Sigmoid colon (tissue), 7 donors: ENCODE results near the gene KSR1. TPM values are rescaled to one million over a fixed set of nuclear protein-coding genes. Genes with fewer than 3 reads are reported as not detected.

Experiments
- DNase-seq: peaks from one replicate; pipeline ENCODE4 v3.0.0-alpha.2; 2019
- H3K27ac ChIP-seq, 4 donors: fragments of 200-600 bp; sonication (generic); one replicate each; pipeline ENCODE4 v1.5.1; 2016 to 2019; ENCODE audit warnings: mild to moderate bottlenecking in 1 of 4
- H3K27me3 ChIP-seq, 3 donors: fragments of 200-600 bp; sonication (generic); one replicate each; pipeline ENCODE4 v1.5.1; 2019; ENCODE audit warnings: mild to moderate bottlenecking in 1 of 3
- H3K36me3 ChIP-seq, 4 donors: fragments of 200-600 bp; sonication (generic); one replicate each; pipeline ENCODE4 v1.5.1; 2016 to 2019
- H3K4me1 ChIP-seq, 4 donors: fragments of 200-600 bp; sonication (generic); one replicate each; pipeline ENCODE4 v1.5.1; 2017 to 2019
- H3K4me3 ChIP-seq, 4 donors: fragments of 200-600 bp; sonication (generic); one replicate each; pipeline ENCODE4 v1.5.1; 2017 to 2019; ENCODE audit warnings: mild to moderate bottlenecking in 2 of 4, moderate library complexity in 1 of 4
- H3K9me3 ChIP-seq, 4 donors: fragments of 200-600 bp in 3 of 4; sonication (generic) in 3 of 4; one replicate each; pipeline versions ENCODE4 v1.5.1 to v1.6.1; 2013 to 2019
- CTCF ChIP-seq, 4 experiments: fragments of 450-650 bp in 3 of 4; fragments of 200-600 bp in 1 of 4; IDR thresholded peaks; one replicate each; pipeline ENCODE4 v1.5.1; 2016 to 2019; ENCODE audit warnings: antibody characterized with exemption in 4 of 4, mild to moderate bottlenecking in 3 of 4, moderate library complexity in 2 of 4
- EP300 ChIP-seq, 4 donors: sonication (generic); formaldehyde crosslinking; IDR thresholded peaks; one replicate each; pipeline ENCODE4 v1.6.1; 2017; ENCODE audit warnings: antibody characterized with exemption in 4 of 4
- POLR2A ChIP-seq, 2 donors: fragments of 450-650 bp; IDR thresholded peaks; one replicate each; pipeline ENCODE4 v1.6.1; 2016; ENCODE audit warnings: antibody characterized with exemption in 2 of 2, mild to moderate bottlenecking in 2 of 2, moderate library complexity in 2 of 2
- POLR2AphosphoS5 ChIP-seq, 4 donors: sonication (generic); formaldehyde crosslinking; IDR thresholded peaks; one replicate each; pipeline ENCODE4 v1.6.1; 2017; ENCODE audit warnings: antibody characterized with exemption in 4 of 4
- WGBS, 2 donors: extraction: QIAGEN DNeasy Blood & Tissue Kit; methylation state at CpG; one replicate each; pipeline ENCODE4 v1.1.7; 2013; 5-methylcytosine and 5-hydroxymethylcytosine counted together
- intact Hi-C: fragments of 100-400 bp; cut with DNase I; formaldehyde crosslinking; loops from one replicate; pipeline ENCODE4 v1.15.1; 2023
- polyA plus RNA-seq, 3 donors: library from polyadenylated mRNA; stranded (reverse); fragments of 200-250 nt; gene quantifications; one replicate each; pipeline ENCODE4 v1.2.3, GENCODE V29; 2013
- total RNA-seq, 4 donors: library from RNA; depleted of rRNA; stranded (reverse); fragments of >200 nt; gene quantifications; one replicate each; pipeline ENCODE4 v1.1.0, GENCODE V29; 2016
- donor health status: healthy with polysubstance abuse.
- donor health status: Bipolar disorder and iron deficiency.
- donor health status: healthy.

The KSR1 gene
- total and polyA plus RNA-seq, 7 donors, result 4.2 to 25.8 (median 18.2) TPM

- DNase-seq, result no peak
- TF ChIP-seq CTCF (IDR thresholded peaks at IDR 0.05), result no peak
- no peak for TF ChIP-seq POLR2A (IDR thresholded peaks at IDR 0.05)
- no peak for TF ChIP-seq POLR2AphosphoS5 (IDR thresholded peaks at IDR 0.05)
- TF ChIP-seq EP300 (IDR thresholded peaks at IDR 0.05), result no peak
- Histone ChIP-seq H3K27ac (no peak overlapping the region), H3K4me1 (peaks cover 0 to under 1% (median 0%) of the 10 kb centered on the region in 4 donors), H3K36me3 (no peaks in the 10 kb centered on the region), H3K9me3 (no peaks in the 10 kb centered on the region), H3K4me3 (no peak overlapping the region), H3K27me3 (no peaks in the 10 kb centered on the region)
- 90% methylated on average over 11 of the region's 11 CpGs for WGBS, 2 donors
- intact Hi-C loops, result no loop called here
Observed at GRCh38 chr17:27565874-27566670, 109.8 kb downstream of the KSR1 start.

GRCh38 chr17:27566671-27567562 is 110.7 kb downstream of the KSR1 start:
- Histone ChIP-seq H3K4me3 (no peak overlapping the region), H3K9me3 (no peaks in the 10 kb centered on the region), H3K27me3 (no peaks in the 10 kb centered on the region), H3K27ac (no peak overlapping the region), H3K4me1 (no peaks in the 10 kb centered on the region), H3K36me3 (no peaks in the 10 kb centered on the region)
- intact Hi-C loops, result no loop called here
- TF ChIP-seq POLR2A (IDR thresholded peaks at IDR 0.05) (no peak), CTCF (IDR thresholded peaks at IDR 0.05) (no peak), EP300 (IDR thresholded peaks at IDR 0.05) (no peak), POLR2AphosphoS5 (IDR thresholded peaks at IDR 0.05) (no peak)
- WGBS, 2 donors, result 90 to 93% methylated on average over 14 of the region's 14 CpGs
- DNase-seq, result no peak

- 72 to 92% methylated on average over 5 of the region's 5 CpGs for WGBS, 2 donors
Observed at GRCh38 chr17:27567563-27567859, 111.3 kb downstream of the KSR1 start.

GRCh38 chr17:27568216-27568615 is 112.0 kb downstream of the KSR1 start:
- DNase-seq, result no peak
- TF ChIP-seq CTCF (IDR thresholded peaks at IDR 0.05), result no peak
- TF ChIP-seq EP300 (IDR thresholded peaks at IDR 0.05), result no peak
- no peak for TF ChIP-seq POLR2AphosphoS5 (IDR thresholded peaks at IDR 0.05)
- no peak for TF ChIP-seq POLR2A (IDR thresholded peaks at IDR 0.05)
- Histone ChIP-seq H3K36me3 (no peaks in the 10 kb centered on the region), H3K4me3 (no peak overlapping the region), H3K27me3 (no peaks in the 10 kb centered on the region), H3K27ac (no peak overlapping the region), H3K9me3 (no peaks in the 10 kb centered on the region), H3K4me1 (no peaks in the 10 kb centered on the region)
- intact Hi-C loops, result no loop called here
- 94 to 96% methylated on average over 9 of the region's 9 CpGs for WGBS, 2 donors

More at GRCh38 chr17:27567563-27567859, 111.3 kb downstream of the KSR1 start:
- no peak overlapping the region for H3K4me3 ChIP-seq
- TF ChIP-seq POLR2AphosphoS5 (IDR thresholded peaks at IDR 0.05), result no peak
- no peak for TF ChIP-seq EP300 (IDR thresholded peaks at IDR 0.05)
- no peak for TF ChIP-seq CTCF (IDR thresholded peaks at IDR 0.05)
- TF ChIP-seq POLR2A (IDR thresholded peaks at IDR 0.05), result no peak
- H3K27me3 ChIP-seq, result no peaks in the 10 kb centered on the region
- H3K4me1 ChIP-seq, result no peaks in the 10 kb centered on the region
- intact Hi-C loops, result no loop called here
- no peaks in the 10 kb centered on the region for H3K36me3 ChIP-seq
- DNase-seq, result no peak
- H3K9me3 ChIP-seq, result no peaks in the 10 kb centered on the region
- H3K27ac ChIP-seq, result no peak overlapping the region
